Smooth muscle cell (in vitro differentiated cells): ENCODE results near the gene DNAJC15. TPM values are rescaled to one million over a fixed set of nuclear protein-coding genes. Genes with fewer than 3 reads are reported as not detected.
A peak's percentile ranks its signal among the peaks of the same experiment; 100 is the strongest.

ENCODE experiments used
- DNase-seq: peaks from one replicate; lab custom pipeline; 2025; ENCODE audit not compliant: unreplicated experiment; lab: John Stamatoyannopoulos, UW
- H2AFZ ChIP-seq: fragments of 200-600 bp; sonication (generic); 2 replicates; pipeline ENCODE4 v1.6.0; 2016; ENCODE audit warnings: antibody characterized with exemption, low read depth, mild to moderate bottlenecking
- H3F3A ChIP-seq: fragments of 200-600 bp; sonication (generic); 2 replicates; pipeline ENCODE4 v1.6.0; 2017; ENCODE audit warnings: antibody characterized with exemption, low read depth
- H3K27ac ChIP-seq: fragments of 200-600 bp; sonication (generic); 2 replicates; pipeline ENCODE4 v1.5.1; 2016; ENCODE audit warnings: low read depth, mild to moderate bottlenecking
- H3K27me3 ChIP-seq: fragments of 200-600 bp; sonication (generic); 2 replicates; pipeline ENCODE4 v1.6.1; 2016; ENCODE audit warnings: low read depth, mild to moderate bottlenecking
- H3K36me3 ChIP-seq: fragments of 200-600 bp; sonication (generic); 2 replicates; pipeline ENCODE4 v1.5.1; 2016; ENCODE audit warnings: low read depth
- H3K4me1 ChIP-seq: fragments of 200-600 bp; sonication (generic); 2 replicates; pipeline ENCODE4 v1.5.1; 2016; ENCODE audit warnings: low read depth
- H3K4me2 ChIP-seq: fragments of 200-600 bp; sonication (generic); 2 replicates; pipeline ENCODE4 v1.6.0; 2016; ENCODE audit warnings: mild to moderate bottlenecking
- H3K4me3 ChIP-seq: fragments of 200-600 bp; sonication (generic); 2 replicates; pipeline ENCODE4 v1.5.1; 2016; ENCODE audit warnings: mild to moderate bottlenecking
- H3K79me2 ChIP-seq: fragments of 200-600 bp; sonication (generic); 2 replicates; pipeline ENCODE4 v1.6.0; 2016; ENCODE audit warnings: low read depth, mild to moderate bottlenecking
- H3K9ac ChIP-seq: fragments of 200-600 bp; sonication (generic); 2 replicates; pipeline ENCODE4 v1.6.0; 2016; ENCODE audit warnings: low read depth
- H3K9me3 ChIP-seq: fragments of 200-600 bp; sonication (generic); replicated peaks from 2 replicates; pipeline ENCODE4 v1.5.1; 2016; ENCODE audit warnings: low read depth
- H4K20me1 ChIP-seq: fragments of 200-600 bp; sonication (generic); 2 replicates; pipeline ENCODE4 v1.6.0; 2016; ENCODE audit warnings: low read depth
- WGBS: methylation state at CpG from one replicate; pipeline ENCODE4 v1.1.7; 2016; ENCODE audit warnings: low lambda C conversion rate; 5-methylcytosine and 5-hydroxymethylcytosine counted together
- polyA plus RNA-seq: library from polyadenylated mRNA; unstranded; fragments of >200 nt; fragmentation: Nextera tagmentation; extraction: Ambion mirVana; gene quantifications from 2 replicates; pipeline ENCODE4 v1.2.1, GENCODE V29; 2016
- total RNA-seq: library from RNA; depleted of rRNA; stranded (reverse); fragments of >200 nt; gene quantifications from 2 replicates; pipeline ENCODE4 v1.2.3, GENCODE V29; 2014
- TF ChIP-seq, protein P1 (sequence below): fragments of 200-600 bp; sonication (generic); IDR thresholded peaks from 2 replicates; pipeline ENCODE4 v1.5.1; 2017; ENCODE audit warnings: borderline replicate concordance, mild to moderate bottlenecking, antibody characterized with exemption; ENCODE audit not compliant: insufficient read depth, poor library complexity, severe bottlenecking

The DNAJC15 gene
- total and polyA plus RNA-seq, 2 experiments from 2014 or later: 4.4 to 6.9 TPM

- no peaks in the 10 kb centered on the region for H3K27me3 ChIP-seq
- H3K36me3 ChIP-seq: no peaks in the 10 kb centered on the region
- no peak overlapping the region for H2AFZ ChIP-seq
- H3F3A ChIP-seq: no peaks in the 10 kb centered on the region
- H3K27ac ChIP-seq: no peak overlapping the region
- H3K79me2 ChIP-seq: no peaks in the 10 kb centered on the region
- H3K4me1 ChIP-seq: peaks cover 5% of the 10 kb centered on the region
- no peak overlapping the region for H3K9ac ChIP-seq
- no peak overlapping the region for H3K4me3 ChIP-seq
- DNase-seq: no peak
- WGBS: 56% methylated on average over 7 of the region's 7 CpGs
- H3K9me3 ChIP-seq: no peaks in the 10 kb centered on the region
- no peak overlapping the region for H3K4me2 ChIP-seq
- TF ChIP-seq, protein P1, sequence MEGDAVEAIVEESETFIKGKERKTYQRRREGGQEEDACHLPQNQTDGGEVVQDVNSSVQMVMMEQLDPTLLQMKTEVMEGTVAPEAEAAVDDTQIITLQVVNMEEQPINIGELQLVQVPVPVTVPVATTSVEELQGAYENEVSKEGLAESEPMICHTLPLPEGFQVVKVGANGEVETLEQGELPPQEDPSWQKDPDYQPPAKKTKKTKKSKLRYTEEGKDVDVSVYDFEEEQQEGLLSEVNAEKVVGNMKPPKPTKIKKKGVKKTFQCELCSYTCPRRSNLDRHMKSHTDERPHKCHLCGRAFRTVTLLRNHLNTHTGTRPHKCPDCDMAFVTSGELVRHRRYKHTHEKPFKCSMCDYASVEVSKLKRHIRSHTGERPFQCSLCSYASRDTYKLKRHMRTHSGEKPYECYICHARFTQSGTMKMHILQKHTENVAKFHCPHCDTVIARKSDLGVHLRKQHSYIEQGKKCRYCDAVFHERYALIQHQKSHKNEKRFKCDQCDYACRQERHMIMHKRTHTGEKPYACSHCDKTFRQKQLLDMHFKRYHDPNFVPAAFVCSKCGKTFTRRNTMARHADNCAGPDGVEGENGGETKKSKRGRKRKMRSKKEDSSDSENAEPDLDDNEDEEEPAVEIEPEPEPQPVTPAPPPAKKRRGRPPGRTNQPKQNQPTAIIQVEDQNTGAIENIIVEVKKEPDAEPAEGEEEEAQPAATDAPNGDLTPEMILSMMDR: no peak
- H4K20me1 ChIP-seq: no peaks in the 10 kb centered on the region
These were observed 113.7 kb downstream of the DNAJC15 start for GRCh38 chr13:43136920-43137575.

DNA sequence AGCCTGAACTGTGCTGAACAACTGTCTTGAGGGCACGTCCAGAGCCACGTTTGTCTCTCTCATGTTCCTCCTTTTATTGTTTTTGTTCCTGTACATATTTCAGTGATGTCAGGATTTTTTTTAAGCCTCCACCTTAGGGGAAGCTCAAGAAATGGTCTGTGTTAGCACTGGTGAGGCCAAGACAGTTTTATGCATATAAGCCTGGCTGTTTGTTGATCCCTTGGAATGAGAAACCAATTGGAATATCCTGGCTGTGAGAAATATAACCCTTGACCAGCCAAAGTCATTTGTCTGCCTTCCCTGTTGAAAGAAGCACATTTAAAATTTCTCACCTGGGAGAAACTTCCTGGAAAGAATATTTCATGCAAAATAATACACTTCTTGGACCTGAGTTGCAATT lies 115.8 kb downstream of the DNAJC15 start:
- no peaks in the 10 kb centered on the region for H3K9me3 ChIP-seq
- H3K4me2 ChIP-seq: no peak overlapping the region
- no peaks in the 10 kb centered on the region for H3K79me2 ChIP-seq
- TF ChIP-seq, protein P1: no peak
- H3K36me3 ChIP-seq: no peaks in the 10 kb centered on the region
- no peaks in the 10 kb centered on the region for H3K27me3 ChIP-seq
- WGBS: 44% methylated on average over 2 of the region's 2 CpGs
- H3K4me3 ChIP-seq: no peak overlapping the region
- no peak for DNase-seq
- H3F3A ChIP-seq: no peaks in the 10 kb centered on the region
- no peak overlapping the region for H3K27ac ChIP-seq
- H3K9ac ChIP-seq: no peak overlapping the region
- no peaks in the 10 kb centered on the region for H4K20me1 ChIP-seq
- peak overlapping the region; percentile 5 for H2AFZ ChIP-seq
- no peaks in the 10 kb centered on the region for H3K4me1 ChIP-seq

GRCh38 chr13:43139921-43140320 lies 116.5 kb downstream of the DNAJC15 start:
- no peaks in the 10 kb centered on the region for H3K9me3 ChIP-seq
- H3F3A ChIP-seq: no peaks in the 10 kb centered on the region
- H3K36me3 ChIP-seq: no peaks in the 10 kb centered on the region
- H3K79me2 ChIP-seq: no peaks in the 10 kb centered on the region
- TF ChIP-seq, protein P1: no peak
- no peak for DNase-seq
- no peaks in the 10 kb centered on the region for H3K27me3 ChIP-seq
- H3K9ac ChIP-seq: no peak overlapping the region
- 95% methylated on average over 2 of the region's 2 CpGs for WGBS
- H4K20me1 ChIP-seq: no peaks in the 10 kb centered on the region
- no peak overlapping the region for H3K27ac ChIP-seq
- H2AFZ ChIP-seq: no peak overlapping the region
- H3K4me2 ChIP-seq: no peak overlapping the region
- no peak overlapping the region for H3K4me3 ChIP-seq
- no peaks in the 10 kb centered on the region for H3K4me1 ChIP-seq

DNA sequence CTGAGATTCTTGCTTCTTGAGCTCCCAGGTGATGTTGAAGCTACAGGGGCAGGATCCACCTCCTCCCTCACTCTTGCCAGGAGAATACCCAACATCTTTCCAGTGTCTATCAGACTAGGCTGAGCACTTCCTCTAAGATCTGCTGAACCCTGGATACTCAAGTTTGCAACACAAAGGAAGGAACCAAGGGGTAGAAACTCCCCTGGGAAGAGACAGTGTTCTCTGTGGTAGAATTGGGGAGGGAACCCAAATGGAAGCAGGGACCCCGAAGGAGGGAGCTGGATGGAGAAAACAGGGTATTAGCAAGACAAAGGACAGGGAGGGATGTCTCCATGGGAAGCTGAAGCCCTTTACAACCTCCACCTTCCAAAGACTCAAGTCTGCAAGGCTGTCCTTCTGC lies 117.6 kb downstream of the DNAJC15 start:
- no peaks in the 10 kb centered on the region for H3K9me3 ChIP-seq

More for the DNA sequence above, 117.6 kb downstream of the DNAJC15 start:
- no peak for DNase-seq
- TF ChIP-seq, protein P1: no peak
- Histone ChIP-seq H3F3A (no peaks in the 10 kb centered on the region), H3K27ac (no peak overlapping the region), H3K79me2 (no peaks in the 10 kb centered on the region), H3K9ac (no peak overlapping the region), H3K27me3 (no peaks in the 10 kb centered on the region), H3K4me2 (no peak overlapping the region), H3K4me3 (no peak overlapping the region), H3K4me1 (no peaks in the 10 kb centered on the region), H3K36me3 (no peaks in the 10 kb centered on the region), H4K20me1 (no peaks in the 10 kb centered on the region), H2AFZ (no peak overlapping the region)
- WGBS: 58% methylated on average over 1 of the region's 1 CpG
